Thyroid gland (tissue), 4 donors: ENCODE measurements around the gene AAK1.

Experiments used
- CTCF ChIP-seq, 6 experiments: fragments of 200-600 bp in 3 of 6; fragments of 450-650 bp in 3 of 6; sonication (generic) in 3 of 6; IDR thresholded peaks; one replicate each; pipeline ENCODE4 v1.5.1; 2016 to 2019; ENCODE audit warnings: antibody characterized with exemption in 6 of 6, mild to moderate bottlenecking in 2 of 6, inconsistent platforms in 1 of 6, moderate library complexity in 1 of 6
- POLR2A ChIP-seq, 2 donors: fragments of 450-650 bp; IDR thresholded peaks; one replicate each; pipeline ENCODE4 v1.6.1; 2017; ENCODE audit warnings: antibody characterized with exemption in 2 of 2, mild to moderate bottlenecking in 2 of 2, moderate library complexity in 1 of 2

DNA sequence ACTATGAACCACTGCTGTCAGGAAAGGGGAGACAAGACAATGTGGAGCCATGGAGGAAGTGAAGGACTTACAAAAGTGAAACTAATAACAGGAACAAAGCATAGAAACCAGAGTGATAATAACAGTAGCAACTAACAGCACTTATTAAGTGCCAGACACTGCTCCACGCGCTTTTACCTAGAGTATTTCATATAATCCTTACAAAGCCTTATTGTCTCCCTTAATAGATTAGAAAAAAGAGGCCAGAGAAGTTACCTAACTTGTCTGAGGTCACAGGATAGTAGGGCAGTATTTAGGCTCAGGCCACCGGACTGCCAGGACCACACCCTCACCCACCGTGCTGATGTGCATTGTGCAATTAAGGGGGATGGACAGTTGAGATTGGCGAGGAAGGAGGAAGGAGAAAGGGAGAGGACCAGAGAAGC lies 107.7 kb downstream of the AAK1 start:
- TF ChIP-seq POLR2A (IDR thresholded peaks at IDR 0.05) (no peak), CTCF (IDR thresholded peaks at IDR 0.05) (no peak)
